Psoas muscle (tissue), 8 donors: ENCODE data around the gene FAT1. TPM values are rescaled to one million over a fixed set of nuclear protein-coding genes. Genes with fewer than 3 reads are reported as not detected.

ENCODE experiments used
- ATAC-seq, 4 donors: fragments of 200-7000 bp; cut with Tn5 transposase; one replicate each; pipeline ENCODE4 v1.9.1; 2020; ENCODE audit warnings: moderate library complexity in 3 of 4, mild to moderate bottlenecking in 2 of 4
- DNase-seq, 2 donors: peaks; one replicate each; pipeline ENCODE4 v3.0.0-alpha.2; 2020
- H3K27ac ChIP-seq: fragments of 200-600 bp; one replicate; pipeline ENCODE4 v1.8.0; 2022
- H3K27me3 ChIP-seq, 3 donors: fragments of 200-600 bp in 1 of 3; one replicate each; pipeline versions ENCODE4 v1.6.1 to v1.8.0; 2013 to 2022; ENCODE audit warnings: low read length in 2 of 3, mild to moderate bottlenecking in 2 of 3, moderate library complexity in 1 of 3; ENCODE audit not compliant: insufficient read depth in 3 of 3
- H3K36me3 ChIP-seq, 2 donors: fragments of 200-600 bp in 1 of 2; one replicate each; pipeline versions ENCODE4 v1.6.1 to v1.8.0; 2013 to 2022; ENCODE audit warnings: low read depth in 1 of 2, mild to moderate bottlenecking in 1 of 2, moderate library complexity in 1 of 2; ENCODE audit not compliant: insufficient read depth in 1 of 2
- H3K4me1 ChIP-seq: fragments of 200-600 bp; one replicate; pipeline ENCODE4 v1.8.0; 2022
- H3K4me3 ChIP-seq: fragments of 200-600 bp; one replicate; pipeline ENCODE4 v1.8.0; 2022; ENCODE audit warnings: mild to moderate bottlenecking
- H3K9me3 ChIP-seq: fragments of 200-600 bp; one replicate; pipeline ENCODE4 v1.8.0; 2022
- CTCF ChIP-seq: fragments of 200-600 bp; IDR thresholded peaks from one replicate; pipeline ENCODE4 v1.8.0; 2022; ENCODE audit warnings: antibody characterized with exemption
- WGBS, 3 donors: extraction: QIAGEN DNeasy Blood & Tissue Kit; methylation state at CpG; one replicate each; pipeline versions ENCODE4 v1.1.6 to v1.1.7; 2013; 5-methylcytosine and 5-hydroxymethylcytosine counted together
- intact Hi-C, 2 donors: fragments of 100-400 bp; cut with DNase I; formaldehyde crosslinking; loops; one replicate each; pipeline versions ENCODE4 v1.11.0 to v1.14.2; 2022
- polyA plus RNA-seq, 3 donors: library from polyadenylated mRNA; stranded (reverse); fragments of 200-250 nt; gene quantifications; one replicate each; pipeline ENCODE4 v1.2.3, GENCODE V29; 2013
- total RNA-seq, 4 donors: library from RNA; stranded (reverse); fragmentation: NEBNext Ultra II Directional in 2 of 4; extraction: Animal tissue kit (Norgen Biotek cat#: 25700) in 2 of 4; gene quantifications; one replicate each; pipeline versions ENCODE4 v1.2.1 to v1.2.4, GENCODE V29; 2021 to 2023
- donor health status: healthy with polysubstance abuse.
- donor health status: DM: no; HTN: no; CAD: no; lungs with moderate emphysema.
- donor health status: Bipolar disorder and iron deficiency.
- donor health status: healthy.
- donor health status: DM: yes; HTN: yes; CAD: no.
- donor health status: DM: no; HTN: no; CAD: no.
- donor health status: DM: no; HTN: no; CAD: no.
- donor health status: DM: yes; HTN: yes; CAD: no.

The FAT1 gene
- total and polyA plus RNA-seq, 7 donors: 1.8 to 11.5 (median 4.0) TPM

GRCh38 chr4:186700746-186701145, 22.9 kb downstream of the FAT1 start:
- Histone ChIP-seq H3K4me3 (no peak overlapping the region), H3K27ac (peak overlapping the region; percentile 46), H3K27me3 (peaks cover 0 to 1% (median 0%) of the 10 kb centered on the region in 3 donors), H3K4me1 (no peaks in the 10 kb centered on the region), H3K36me3 (no peaks in the 10 kb centered on the region), H3K9me3 (no peaks in the 10 kb centered on the region)
- peak; percentile 70 to 77 for DNase-seq
- TF ChIP-seq CTCF: no peak
- intact Hi-C loops: no loop called here
- peak; percentile 56 to 77 (median 74) for ATAC-seq
- 31 to 54% (median 36%) methylated on average over 16 of the region's 16 CpGs for WGBS, 3 donors

- 43 to 53% (median 47%) methylated on average over 11 of the region's 11 CpGs for WGBS, 3 donors
- Histone ChIP-seq H3K9me3 (no peaks in the 10 kb centered on the region), H3K4me3 (no peak overlapping the region), H3K4me1 (no peaks in the 10 kb centered on the region), H3K27me3 (peaks cover 0 to 1% (median 0%) of the 10 kb centered on the region in 3 donors), H3K27ac (peak overlapping the region; percentile 46), H3K36me3 (no peaks in the 10 kb centered on the region)
- TF ChIP-seq CTCF: no peak
- intact Hi-C loops: no loop called here
- DNase-seq (no peak), ATAC-seq (peak; percentile 50 to 71 (median 66))
Measured at GRCh38 chr4:186699881-186700397, 23.7 kb downstream of the FAT1 start.

- intact Hi-C loops: no loop called here
- Histone ChIP-seq H3K36me3 (no peaks in the 10 kb centered on the region), H3K4me3 (no peak overlapping the region), H3K27me3 (peaks cover 0 to 1% (median 0%) of the 10 kb centered on the region in 3 donors), H3K27ac (no peak overlapping the region), H3K4me1 (no peaks in the 10 kb centered on the region), H3K9me3 (no peaks in the 10 kb centered on the region)
- no peak for ATAC-seq
- 45 to 58% (median 50%) methylated on average over 5 of the region's 5 CpGs for WGBS, 3 donors
- DNase-seq: no peak
- no peak for TF ChIP-seq CTCF
Measured at GRCh38 chr4:186699298-186699697, 24.4 kb downstream of the FAT1 start.

- Histone ChIP-seq H3K36me3 (no peaks in the 10 kb centered on the region), H3K9me3 (no peaks in the 10 kb centered on the region), H3K27ac (no peak overlapping the region), H3K27me3 (peaks cover 0 to 1% (median 0%) of the 10 kb centered on the region in 3 donors), H3K4me1 (no peaks in the 10 kb centered on the region), H3K4me3 (no peak overlapping the region)
- 96% methylated on average over 17 of the region's 17 CpGs for WGBS, 3 donors
- intact Hi-C loops: no loop called here
- no peak for TF ChIP-seq CTCF
- ATAC-seq (no peak), DNase-seq (no peak)
Measured at GRCh38 chr4:186698525-186698924, 25.1 kb downstream of the FAT1 start.

- no peak overlapping the region for H3K27ac ChIP-seq
- DNase-seq: no peak
- H3K4me1 ChIP-seq: no peaks in the 10 kb centered on the region
- peaks cover 0 to 1% (median 0%) of the 10 kb centered on the region in 3 donors for H3K27me3 ChIP-seq
- H3K9me3 ChIP-seq: no peaks in the 10 kb centered on the region
- no peak overlapping the region for H3K4me3 ChIP-seq
- 86 to 88% (median 87%) methylated on average over 12 of the region's 12 CpGs for WGBS, 3 donors
- intact Hi-C loops: no loop called here
- no peaks in the 10 kb centered on the region for H3K36me3 ChIP-seq
- no peak for TF ChIP-seq CTCF
- no peak for ATAC-seq
Measured at GRCh38 chr4:186698028-186698427, 25.6 kb downstream of the FAT1 start.
